Gastrocnemius medialis (tissue), 4 donors: ENCODE data around the gene BCL7B.

Source experiments
- POLR2A ChIP-seq, 2 donors: fragments of 450-650 bp; IDR thresholded peaks; one replicate each; pipeline ENCODE4 v1.6.1; 2017; ENCODE audit warnings: antibody characterized with exemption in 2 of 2, mild to moderate bottlenecking in 2 of 2, moderate library complexity in 2 of 2
- TF ChIP-seq, protein P1 (sequence below), 5 experiments: fragments of 450-650 bp in 3 of 5; fragments of 200-600 bp in 2 of 5; sonication (generic) in 2 of 5; IDR thresholded peaks in 4 of 5; conservative IDR thresholded peaks in 1 of 5; 1 replicate in 4 of 5; 2 replicates in 1 of 5; pipeline ENCODE4 v1.5.1; 2016 to 2019; ENCODE audit warnings: antibody characterized with exemption in 5 of 5, mild to moderate bottlenecking in 3 of 5, moderate library complexity in 3 of 5

GRCh38 chr7:73596191-73597065, 38.9 kb upstream of the BCL7B start:
- no peak for TF ChIP-seq POLR2A (IDR thresholded peaks at IDR 0.05)
- TF ChIP-seq, protein P1, sequence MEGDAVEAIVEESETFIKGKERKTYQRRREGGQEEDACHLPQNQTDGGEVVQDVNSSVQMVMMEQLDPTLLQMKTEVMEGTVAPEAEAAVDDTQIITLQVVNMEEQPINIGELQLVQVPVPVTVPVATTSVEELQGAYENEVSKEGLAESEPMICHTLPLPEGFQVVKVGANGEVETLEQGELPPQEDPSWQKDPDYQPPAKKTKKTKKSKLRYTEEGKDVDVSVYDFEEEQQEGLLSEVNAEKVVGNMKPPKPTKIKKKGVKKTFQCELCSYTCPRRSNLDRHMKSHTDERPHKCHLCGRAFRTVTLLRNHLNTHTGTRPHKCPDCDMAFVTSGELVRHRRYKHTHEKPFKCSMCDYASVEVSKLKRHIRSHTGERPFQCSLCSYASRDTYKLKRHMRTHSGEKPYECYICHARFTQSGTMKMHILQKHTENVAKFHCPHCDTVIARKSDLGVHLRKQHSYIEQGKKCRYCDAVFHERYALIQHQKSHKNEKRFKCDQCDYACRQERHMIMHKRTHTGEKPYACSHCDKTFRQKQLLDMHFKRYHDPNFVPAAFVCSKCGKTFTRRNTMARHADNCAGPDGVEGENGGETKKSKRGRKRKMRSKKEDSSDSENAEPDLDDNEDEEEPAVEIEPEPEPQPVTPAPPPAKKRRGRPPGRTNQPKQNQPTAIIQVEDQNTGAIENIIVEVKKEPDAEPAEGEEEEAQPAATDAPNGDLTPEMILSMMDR (IDR thresholded peaks at IDR 0.05 in 4 of 5, conservative IDR thresholded peaks at IDR 0.05 in 1 of 5) = no peak
